LNCaP clone FGC (cell line): ENCODE measurements around the gene MRPL11.

Source experiments
- DNase-seq: peaks from one replicate; pipeline ENCODE4 v3.0.0-alpha.2; 2011; ENCODE audit warnings: low read depth
- H3K4me3 ChIP-seq: 2 replicates; pipeline ENCODE4 v1.5.1; 2011; ENCODE audit warnings: mild to moderate bottlenecking, low read depth, low read length, control low read depth
- CTCF ChIP-seq: IDR thresholded peaks from 2 replicates; pipeline ENCODE4 v1.5.1; 2012; ENCODE audit warnings: mild to moderate bottlenecking; ENCODE audit not compliant: control insufficient read depth, insufficient read depth; ENCODE audit errors: extremely low read depth

Gene MRPL11

GRCh38 chr11:66438504-66439466, at the start of gene MRPL11:
Gene MRPL11 (minus strand): TSS chr11:66438848. CDS start chr11:66438754, 94 bp downstream.
- H3K4me3 ChIP-seq = peak within 1 kb of the TSS; percentile 96
- peak; percentile 87 for DNase-seq
- peak; percentile 91 for TF ChIP-seq CTCF

GRCh38 chr11:66484806-66485380, 46.2 kb upstream of the MRPL11 start:
- no peak for DNase-seq
- no peak overlapping the region for H3K4me3 ChIP-seq
- TF ChIP-seq CTCF = no peak

GRCh38 chr11:66480117-66480938, 41.7 kb upstream of the MRPL11 start, which contains the start of gene DPP3:
Gene DPP3 (plus strand): TSS chr11:66480434. CDS start chr11:66482201, 1,767 bp downstream.
- no peak for TF ChIP-seq CTCF
- peak within 1 kb of the TSS; percentile 78 for H3K4me3 ChIP-seq
- DNase-seq = peak; percentile 89

- no peak for TF ChIP-seq CTCF
- peak overlapping the region; percentile 78 for H3K4me3 ChIP-seq
- peak; percentile 31 for DNase-seq
These were observed 40.9 kb upstream of the MRPL11 start for GRCh38 chr11:66479394-66480116.

- DNase-seq = no peak
- peak overlapping the region; percentile 78 for H3K4me3 ChIP-seq
- peak; percentile 81 for TF ChIP-seq CTCF
These were observed 40.2 kb upstream of the MRPL11 start for GRCh38 chr11:66478729-66479393.
